GM19372 (cell line): ENCODE data around the gene OR9G4.

Experiments used
- ATAC-seq: cut with Tn5 transposase; IDR thresholded peaks from one replicate; pipeline ENCODE4 v1.9.1; 2021; ENCODE audit warnings: mild to moderate bottlenecking, low read depth, moderate library complexity; ENCODE audit not compliant: unreplicated experiment

The OR9G4 gene

GRCh38 chr11:56748597-56748996 is at the start of gene OR9G4:
TSS of gene OR9G4 (minus strand) at chr11:56748697. CDS start at chr11:56743766, 4,931 bp downstream.
- no peak for ATAC-seq

- no peak for ATAC-seq
Measured at GRCh38 chr11:56783448-56784041, 35.0 kb upstream of the OR9G4 start.

- ATAC-seq: no peak
Measured at GRCh38 chr11:56782167-56782847, 33.8 kb upstream of the OR9G4 start.

- ATAC-seq: no peak
Measured at GRCh38 chr11:56776809-56777208, 28.3 kb upstream of the OR9G4 start.

- ATAC-seq: no peak
Measured at GRCh38 chr11:56764976-56765375, 16.5 kb upstream of the OR9G4 start.

- no peak for ATAC-seq
Measured at GRCh38 chr11:56751480-56751879, 3.0 kb upstream of the OR9G4 start.

GRCh38 chr11:56750190-56750589 is 1.7 kb upstream of the OR9G4 start:
- ATAC-seq: no peak

- no peak for ATAC-seq
Measured at GRCh38 chr11:56740886-56741285, 7.6 kb downstream of the OR9G4 start.

- no peak for ATAC-seq
Measured at GRCh38 chr11:56740107-56740506, 8.4 kb downstream of the OR9G4 start.

GRCh38 chr11:56720513-56720912 is 28.0 kb downstream of the OR9G4 start:
- ATAC-seq: no peak

- no peak for ATAC-seq
Measured at GRCh38 chr11:56716379-56716854, 32.1 kb downstream of the OR9G4 start.

GRCh38 chr11:56714206-56714605 is 34.3 kb downstream of the OR9G4 start:
- no peak for ATAC-seq

- ATAC-seq: no peak
Measured at GRCh38 chr11:56706486-56706885, 42.0 kb downstream of the OR9G4 start.

GRCh38 chr11:56705784-56706396 is 42.6 kb downstream of the OR9G4 start:
- ATAC-seq: no peak

GRCh38 chr11:56700914-56701485 is 47.5 kb downstream of the OR9G4 start:
- no peak for ATAC-seq

- no peak for ATAC-seq
Measured at GRCh38 chr11:56700242-56700913, 48.1 kb downstream of the OR9G4 start.

GRCh38 chr11:56698795-56699194 is 49.7 kb downstream of the OR9G4 start, which contains the start of gene OR9G1:
TSS of gene OR9G1 (plus strand) at chr11:56699095. CDS start at chr11:56700388, 1,293 bp downstream.
- no peak for ATAC-seq

- ATAC-seq: no peak
Measured at GRCh38 chr11:56693428-56693827, 55.1 kb downstream of the OR9G4 start.
